ENCODE measurements around the gene COL6A1. TPM values are rescaled to one million over a fixed set of nuclear protein-coding genes. Genes with fewer than 3 reads are reported as not detected.

Gene COL6A1
- total and polyA plus RNA-seq, 5 donors = 112 to 192 (median 165) TPM

GRCh38 chr21:45997495-45998275 lies 16.1 kb downstream of the COL6A1 start:
- intact Hi-C loops (cut with DNase I) = no loop called here
- H3K4me1 ChIP-seq (ENCODE audit: control insufficient read depth, insufficient read depth, low read length) = no peaks in the 10 kb centered on the region
- WGBS = 94% methylated on average over 38 of the region's 38 CpGs

GRCh38 chr21:45998276-45998701 lies 16.7 kb downstream of the COL6A1 start:
- ATAC-seq = no peak
- no peaks in the 10 kb centered on the region for H3K9me3 ChIP-seq (ENCODE audit: control insufficient read depth, low read length)
- peak; percentile 11 to 53 (median 53) for DNase-seq
- H3K27me3 ChIP-seq (ENCODE audit: control insufficient read depth, insufficient read depth) = no peaks in the 10 kb centered on the region
- no peak overlapping the region for H3K27ac ChIP-seq (ENCODE audit: low read length)
- H3K4me3 ChIP-seq (ENCODE audit: low read length) = no peak overlapping the region
- WGBS = 88% methylated on average over 22 of the region's 22 CpGs
- intact Hi-C loops (cut with DNase I) = no loop called here
- H3K4me1 ChIP-seq (ENCODE audit: control insufficient read depth, insufficient read depth, low read length) = no peaks in the 10 kb centered on the region

More at GRCh38 chr21:45997495-45998275, 16.1 kb downstream of the COL6A1 start:
- Histone ChIP-seq H3K27me3 (ENCODE audit: control insufficient read depth, insufficient read depth) (no peaks in the 10 kb centered on the region), H3K4me3 (ENCODE audit: low read length) (no peak overlapping the region), H3K27ac (ENCODE audit: low read length) (no peak overlapping the region), H3K9me3 (ENCODE audit: control insufficient read depth, low read length) (no peaks in the 10 kb centered on the region)
- DNase-seq = peak; percentile 13 to 62 (median 44)
- no peak for ATAC-seq

DNA sequence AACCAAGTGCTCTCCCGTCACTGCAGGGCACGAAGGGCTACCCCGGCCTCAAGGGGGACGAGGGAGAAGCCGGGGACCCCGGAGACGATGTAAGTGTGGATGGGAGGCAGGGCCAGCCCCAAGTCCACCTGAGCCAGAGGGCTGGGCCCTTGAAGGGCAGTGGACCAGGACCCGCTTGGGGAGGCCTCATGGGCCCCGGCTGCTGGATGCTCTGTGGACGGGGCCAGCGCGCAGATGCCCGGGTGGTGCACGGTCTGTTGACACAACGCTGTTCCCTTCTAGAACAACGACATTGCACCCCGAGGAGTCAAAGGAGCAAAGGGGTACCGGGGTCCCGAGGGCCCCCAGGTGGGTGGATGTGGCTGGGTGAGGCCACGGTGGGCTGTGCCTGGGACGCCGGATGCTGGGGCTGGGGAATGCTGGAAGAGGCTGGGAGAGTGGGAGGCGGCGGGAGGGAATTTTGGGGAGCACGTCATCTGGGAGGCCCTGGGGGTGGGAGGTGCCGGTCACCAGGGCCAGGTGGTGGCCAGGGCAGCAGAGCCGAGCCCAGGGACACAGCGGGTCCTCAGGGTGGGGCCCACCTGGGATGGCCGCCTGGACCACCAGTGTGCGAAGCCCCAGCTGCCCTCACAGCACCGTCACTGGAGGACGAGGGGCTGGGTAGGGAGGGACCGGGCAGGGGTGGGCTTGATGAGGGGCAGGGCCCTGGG lies 17.5 kb downstream of the COL6A1 start:
- ATAC-seq = no peak
- DNase-seq = peak; percentile 16 to 50 (median 47)
- intact Hi-C loops (cut with DNase I) = no loop called here
- no peak overlapping the region for H3K27ac ChIP-seq (ENCODE audit: low read length)
- no peak overlapping the region for H3K4me3 ChIP-seq (ENCODE audit: low read length)
- no peaks in the 10 kb centered on the region for H3K27me3 ChIP-seq (ENCODE audit: control insufficient read depth, insufficient read depth)
- H3K9me3 ChIP-seq (ENCODE audit: control insufficient read depth, low read length) = no peaks in the 10 kb centered on the region
- no peaks in the 10 kb centered on the region for H3K4me1 ChIP-seq (ENCODE audit: control insufficient read depth, insufficient read depth, low read length)
- 95% methylated on average over 33 of the region's 33 CpGs for WGBS

DNA sequence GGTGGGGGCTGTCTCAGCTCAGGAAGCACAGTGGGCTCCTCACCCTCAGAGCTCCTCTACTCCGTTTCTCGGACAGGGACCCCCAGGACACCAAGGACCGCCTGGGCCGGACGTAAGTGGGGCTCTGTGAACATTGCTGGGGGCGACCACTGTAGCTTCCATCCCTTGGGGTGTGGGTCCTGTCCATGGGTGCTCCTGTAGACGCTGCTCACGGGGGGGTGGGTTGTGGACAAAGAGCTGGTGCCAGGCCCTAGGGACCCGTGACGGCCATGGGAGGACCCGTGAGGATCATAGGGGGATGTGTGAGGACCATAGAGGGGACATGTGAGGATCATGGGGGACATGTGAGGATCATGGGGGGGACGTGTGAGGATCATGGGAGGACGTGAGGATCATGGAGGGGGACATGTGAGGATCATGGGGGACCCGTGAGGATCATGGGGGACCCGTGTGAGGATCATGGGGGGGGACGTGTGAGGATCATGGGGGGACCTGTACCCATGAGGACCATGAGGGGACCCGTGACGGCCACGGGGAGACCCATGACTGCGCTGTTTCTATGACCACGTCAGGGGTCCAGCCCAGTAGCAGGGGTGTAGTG lies 18.1 kb downstream of the COL6A1 start:
- Histone ChIP-seq H3K4me1 (ENCODE audit: control insufficient read depth, insufficient read depth, low read length) (no peaks in the 10 kb centered on the region), H3K9me3 (ENCODE audit: control insufficient read depth, low read length) (no peaks in the 10 kb centered on the region), H3K27ac (ENCODE audit: low read length) (no peak overlapping the region), H3K4me3 (ENCODE audit: low read length) (no peak overlapping the region), H3K27me3 (ENCODE audit: control insufficient read depth, insufficient read depth) (no peaks in the 10 kb centered on the region)
- WGBS = 77% methylated on average over 21 of the region's 21 CpGs
- intact Hi-C loops (cut with DNase I) = loop anchor here in 1 of 4 donors (10.0 kb wide), 1 partner anchor 115 kb away; no protein-coding TSS in a partner anchor
- DNase-seq = peak; percentile 7 to 43 (median 33)
- no peak for ATAC-seq

GRCh38 chr21:46000182-46000730 lies 18.7 kb downstream of the COL6A1 start:
- 84% methylated on average over 27 of the region's 27 CpGs for WGBS
- Histone ChIP-seq H3K27ac (ENCODE audit: low read length) (no peak overlapping the region), H3K4me3 (ENCODE audit: low read length) (no peak overlapping the region), H3K9me3 (ENCODE audit: control insufficient read depth, low read length) (no peaks in the 10 kb centered on the region), H3K4me1 (ENCODE audit: control insufficient read depth, insufficient read depth, low read length) (no peaks in the 10 kb centered on the region), H3K27me3 (ENCODE audit: control insufficient read depth, insufficient read depth) (no peaks in the 10 kb centered on the region)
- DNase-seq (peak; percentile 18 to 50 (median 45)), ATAC-seq (no peak)
- intact Hi-C loops (cut with DNase I) = loop anchor here in 1 of 4 donors (10.0 kb wide), 1 partner anchor 115 kb away; no protein-coding TSS in a partner anchor

GRCh38 chr21:46000731-46001641 lies 19.4 kb downstream of the COL6A1 start:
- Histone ChIP-seq H3K4me3 (ENCODE audit: low read length) (no peak overlapping the region), H3K9me3 (ENCODE audit: control insufficient read depth, low read length) (no peaks in the 10 kb centered on the region), H3K4me1 (ENCODE audit: control insufficient read depth, insufficient read depth, low read length) (no peaks in the 10 kb centered on the region), H3K27me3 (ENCODE audit: control insufficient read depth, insufficient read depth) (no peaks in the 10 kb centered on the region), H3K27ac (ENCODE audit: low read length) (no peak overlapping the region)
- DNase-seq (peak; percentile 22 to 71 (median 63)), ATAC-seq (peak in 1 of 2 donors; percentile 3)
- 83% methylated on average over 44 of the region's 44 CpGs for WGBS
- intact Hi-C loops (cut with DNase I) = loop anchor here in 1 of 4 donors (10.0 kb wide), 1 partner anchor 114 kb away; no protein-coding TSS in a partner anchor

DNA sequence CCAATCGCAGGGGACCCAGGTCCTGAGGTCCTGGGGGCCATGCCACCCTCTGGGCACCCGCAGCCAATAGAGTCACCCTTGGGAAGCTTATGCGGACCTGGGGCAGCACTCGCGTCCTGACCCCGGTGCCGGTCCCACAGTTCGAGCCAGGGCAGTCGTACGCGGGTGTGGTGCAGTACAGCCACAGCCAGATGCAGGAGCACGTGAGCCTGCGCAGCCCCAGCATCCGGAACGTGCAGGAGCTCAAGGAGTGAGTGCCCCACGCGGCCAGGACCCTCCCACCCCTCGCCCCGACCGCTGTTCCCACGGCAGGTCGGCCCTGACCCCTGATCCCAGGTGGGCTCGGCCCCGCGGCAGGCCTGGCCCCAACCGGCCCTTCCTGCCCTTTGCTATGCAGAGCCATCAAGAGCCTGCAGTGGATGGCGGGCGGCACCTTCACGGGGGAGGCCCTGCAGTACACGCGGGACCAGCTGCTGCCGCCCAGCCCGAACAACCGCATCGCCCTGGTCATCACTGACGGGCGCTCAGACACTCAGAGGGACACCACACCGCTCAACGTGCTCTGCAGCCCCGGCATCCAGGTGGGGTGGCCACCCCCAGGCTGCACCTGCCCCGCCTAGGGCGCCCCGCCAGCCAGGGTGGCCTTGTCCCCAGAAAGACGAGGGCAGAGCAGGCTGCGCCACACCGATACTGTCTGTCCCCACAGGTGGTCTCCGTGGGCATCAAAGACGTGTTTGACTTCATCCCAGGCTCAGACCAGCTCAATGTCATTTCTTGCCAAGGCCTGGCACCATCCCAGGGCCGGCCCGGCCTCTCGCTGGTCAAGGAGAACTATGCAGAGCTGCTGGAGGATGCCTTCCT lies 20.5 kb downstream of the COL6A1 start:
- H3K27ac ChIP-seq (ENCODE audit: low read length) = no peak overlapping the region
- intact Hi-C loops (cut with DNase I) = loop anchor here in 1 of 4 donors (10.0 kb wide), 1 partner anchor 113 kb away; no protein-coding TSS in a partner anchor
- 93% methylated on average over 51 of the region's 51 CpGs for WGBS

DNA sequence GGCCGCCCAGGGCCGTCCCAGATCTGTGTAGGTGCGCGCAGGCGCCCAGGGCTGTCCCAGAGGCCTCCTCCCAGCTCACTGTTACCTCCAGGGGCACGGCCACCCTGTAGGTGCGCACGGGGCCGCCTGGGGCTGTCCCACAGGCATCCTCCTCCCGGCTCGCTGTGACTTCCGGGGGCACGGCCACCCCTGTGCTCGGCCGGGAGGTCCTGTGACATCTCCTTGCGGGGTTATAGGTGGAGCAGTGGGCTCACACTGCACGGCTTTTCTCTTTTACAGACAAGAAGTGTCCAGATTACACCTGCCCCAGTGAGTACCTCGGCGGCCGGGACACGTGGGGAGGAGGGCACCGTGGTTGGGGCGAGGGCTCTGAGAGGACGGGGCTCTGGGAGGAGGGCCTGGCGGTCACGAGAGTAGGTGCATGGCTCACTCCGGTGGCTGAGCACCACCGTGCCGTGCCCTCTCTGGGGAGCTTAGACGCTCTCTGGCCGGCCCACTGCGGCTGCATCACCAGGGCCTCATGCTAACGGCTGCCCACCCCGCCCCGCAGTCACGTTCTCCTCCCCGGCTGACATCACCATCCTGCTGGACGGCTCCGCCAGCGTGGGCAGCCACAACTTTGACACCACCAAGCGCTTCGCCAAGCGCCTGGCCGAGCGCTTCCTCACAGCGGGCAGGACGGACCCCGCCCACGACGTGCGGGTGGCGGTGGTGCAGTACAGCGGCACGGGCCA lies 21.4 kb downstream of the COL6A1 start:
- intact Hi-C loops (cut with DNase I) = loop anchor here in 1 of 4 donors (10.0 kb wide), 1 partner anchor 112 kb away; no protein-coding TSS in a partner anchor
- Histone ChIP-seq H3K4me3 (ENCODE audit: low read length) (no peak overlapping the region), H3K27ac (ENCODE audit: low read length) (no peak overlapping the region), H3K4me1 (ENCODE audit: control insufficient read depth, insufficient read depth, low read length) (no peaks in the 10 kb centered on the region), H3K27me3 (ENCODE audit: control insufficient read depth, insufficient read depth) (no peaks in the 10 kb centered on the region), H3K9me3 (ENCODE audit: control insufficient read depth, low read length) (no peaks in the 10 kb centered on the region)
- 92% methylated on average over 54 of the region's 54 CpGs for WGBS
- DNase-seq = peak; percentile 23 to 66 (median 65)
- peak in 1 of 2 donors; percentile 2 for ATAC-seq

More for the DNA sequence above, 20.5 kb downstream of the COL6A1 start:
- ATAC-seq (no peak), DNase-seq (peak; percentile 20 to 72 (median 61))
- no peaks in the 10 kb centered on the region for H3K9me3 ChIP-seq (ENCODE audit: control insufficient read depth, low read length)
- H3K27me3 ChIP-seq (ENCODE audit: control insufficient read depth, insufficient read depth) = no peaks in the 10 kb centered on the region
- H3K4me3 ChIP-seq (ENCODE audit: low read length) = no peak overlapping the region
- H3K4me1 ChIP-seq (ENCODE audit: control insufficient read depth, insufficient read depth, low read length) = no peaks in the 10 kb centered on the region

- Histone ChIP-seq H3K9me3 (ENCODE audit: control insufficient read depth, low read length) (no peaks in the 10 kb centered on the region), H3K4me1 (ENCODE audit: control insufficient read depth, insufficient read depth, low read length) (no peaks in the 10 kb centered on the region), H3K4me3 (ENCODE audit: low read length) (no peak overlapping the region), H3K27ac (ENCODE audit: low read length) (no peak overlapping the region), H3K27me3 (ENCODE audit: control insufficient read depth, insufficient read depth) (no peaks in the 10 kb centered on the region)
- DNase-seq (peak; percentile 21 to 65 (median 43)), ATAC-seq (no peak)
- intact Hi-C loops (cut with DNase I) = loop anchor here in 1 of 4 donors (10.0 kb wide), 1 partner anchor 111 kb away; no protein-coding TSS in a partner anchor
- 93% methylated on average over 42 of the region's 42 CpGs for WGBS
Measured at GRCh38 chr21:46003575-46004007, 22.0 kb downstream of the COL6A1 start.

Measured in right cardiac atrium (tissue), 5 donors.